CD14-positive monocyte (primary cell): ENCODE results near the gene FBRS. TPM values are rescaled to one million over a fixed set of nuclear protein-coding genes. Genes with fewer than 3 reads are reported as not detected.
"Not testable (repeated sequence)": the region's sequence is repeated elsewhere in the genome, so short reads cannot be mapped to it uniquely, and the experiment has no call there.

Source experiments
- DNase-seq, 3 donors: peaks; one replicate each; pipeline ENCODE4 v3.0.0-alpha.2; 2011 to 2022
- H2AFZ ChIP-seq: 2 replicates; pipeline ENCODE4 v1.6.0; 2012; ENCODE audit warnings: mild to moderate bottlenecking, low read depth, low read length, inconsistent platforms; ENCODE audit not compliant: insufficient read depth, poor library complexity, severe bottlenecking
- H3K27ac ChIP-seq, 2 donors: 1 replicate in 1 of 2; 2 replicates in 1 of 2; pipeline ENCODE4 v1.5.1; 2012 to 2013; ENCODE audit warnings: low read length in 2 of 2, control low read depth in 1 of 2, inconsistent platforms in 1 of 2, low read depth in 1 of 2, mild to moderate bottlenecking in 1 of 2
- H3K27me3 ChIP-seq, 2 donors: one replicate each; pipeline versions ENCODE4 v1.6.0 to v1.6.1; 2011 to 2013; ENCODE audit warnings: low read length in 2 of 2; ENCODE audit not compliant: control insufficient read depth in 2 of 2, insufficient read depth in 2 of 2
- H3K36me3 ChIP-seq, 2 donors: replicated peaks in 1 of 2; 1 replicate in 1 of 2; 2 replicates in 1 of 2; pipeline versions ENCODE4 v1.5.1 to v1.6.1; 2012 to 2013; ENCODE audit warnings: low read length in 2 of 2, control low read depth in 1 of 2, inconsistent platforms in 1 of 2, mild to moderate bottlenecking in 1 of 2; ENCODE audit not compliant: insufficient read depth in 2 of 2, control insufficient read depth in 1 of 2
- H3K4me1 ChIP-seq, 2 donors: 1 replicate in 1 of 2; 2 replicates in 1 of 2; pipeline versions ENCODE4 v1.5.1 to v1.6.1; 2012 to 2013; ENCODE audit warnings: low read length in 2 of 2, control low read depth in 1 of 2, inconsistent platforms in 1 of 2, mild to moderate bottlenecking in 1 of 2, moderate library complexity in 1 of 2; ENCODE audit not compliant: insufficient read depth in 2 of 2, control insufficient read depth in 1 of 2
- H3K4me2 ChIP-seq: replicated peaks from 2 replicates; pipeline ENCODE3; 2012; ENCODE audit warnings: low read length, moderate library complexity, mild to moderate bottlenecking; ENCODE audit not compliant: poor library complexity, severe bottlenecking; ENCODE audit errors: extremely low read depth
- H3K4me3 ChIP-seq, 3 experiments: fragments of 200-600 bp in 1 of 3; sonication (generic) in 1 of 3; replicated peaks in 1 of 3; 1 replicate in 2 of 3; 2 replicates in 1 of 3; pipeline ENCODE4 v1.5.1; 2011 to 2013; ENCODE audit warnings: low read length in 3 of 3, mild to moderate bottlenecking in 3 of 3, control low read depth in 2 of 3, low read depth in 2 of 3, inconsistent platforms in 1 of 3, moderate library complexity in 1 of 3
- H3K79me2 ChIP-seq: 2 replicates; pipeline ENCODE4 v1.6.0; 2012; ENCODE audit warnings: mild to moderate bottlenecking, control low read depth, inconsistent platforms, low read length, moderate library complexity; ENCODE audit not compliant: insufficient read depth
- H3K9ac ChIP-seq: 2 replicates; pipeline ENCODE4 v1.6.0; 2017; ENCODE audit warnings: low read length, mild to moderate bottlenecking; ENCODE audit not compliant: insufficient read depth, poor library complexity, severe bottlenecking
- H3K9me3 ChIP-seq, 2 donors: replicated peaks in 1 of 2; 1 replicate in 1 of 2; 2 replicates in 1 of 2; pipeline versions ENCODE4 v1.5.1 to v1.6.1; 2012 to 2013; ENCODE audit warnings: low read length in 2 of 2, control low read depth in 1 of 2; ENCODE audit not compliant: control insufficient read depth in 1 of 2, insufficient read depth in 1 of 2
- H4K20me1 ChIP-seq: 2 replicates; pipeline ENCODE4 v1.6.0; 2012; ENCODE audit warnings: mild to moderate bottlenecking, low read length, control low read depth, moderate library complexity; ENCODE audit not compliant: insufficient read depth
- H3K27ac Mint-ChIP-seq, 7 donors: one replicate each; pipeline ENCODE4 v1.8.0; 2020; ENCODE audit warnings: mild to moderate bottlenecking in 7 of 7, mixed read lengths in 7 of 7, moderate library complexity in 6 of 7, inconsistent platforms in 2 of 7
- H3K27me3 Mint-ChIP-seq, 3 donors: one replicate each; pipeline ENCODE4 v1.8.0; 2021 to 2022; ENCODE audit warnings: low read depth in 3 of 3, mild to moderate bottlenecking in 3 of 3, mixed read lengths in 3 of 3, moderate library complexity in 3 of 3, inconsistent platforms in 1 of 3
- H3K36me3 Mint-ChIP-seq, 2 donors: one replicate each; pipeline ENCODE4 v1.8.0; 2020; ENCODE audit warnings: mixed read lengths in 2 of 2, inconsistent platforms in 1 of 2, mild to moderate bottlenecking in 1 of 2
- H3K4me1 Mint-ChIP-seq: one replicate; pipeline ENCODE4 v1.8.0; 2020; ENCODE audit warnings: mild to moderate bottlenecking, mixed read lengths
- H3K4me3 Mint-ChIP-seq, 2 donors: one replicate each; pipeline ENCODE4 v1.8.0; 2020; ENCODE audit warnings: mild to moderate bottlenecking in 2 of 2, mixed read lengths in 2 of 2, moderate library complexity in 1 of 2
- H3K9me3 Mint-ChIP-seq, 7 donors: one replicate each; pipeline ENCODE4 v1.8.0; 2020 to 2022; ENCODE audit warnings: mixed read lengths in 7 of 7, mild to moderate bottlenecking in 6 of 7, moderate library complexity in 6 of 7, inconsistent platforms in 2 of 7
- WGBS: methylation state at CpG from one replicate; pipeline ENCODE4 v1.1.5; 2013; ENCODE audit warnings: missing lambda C conversion rate; ENCODE audit not compliant: insufficient coverage; 5-methylcytosine and 5-hydroxymethylcytosine counted together
- intact Hi-C, 2 donors: fragments of 100-400 bp; cut with micrococcal nuclease; formaldehyde crosslinking; loops; one replicate each; pipeline versions ENCODE4 v1.15.0 to v1.15.1; 2023
- polyA plus RNA-seq, 3 donors: library from polyadenylated mRNA; depleted of rRNA in 1 of 3; unstranded in 2 of 3; stranded (reverse) in 1 of 3; fragments of 300-500 nt in 2 of 3; fragments of >200 nt in 1 of 3; fragmentation: Illumina TruSeq in 2 of 3; gene quantifications; 1 replicate in 2 of 3; 2 replicates in 1 of 3; pipeline ENCODE4 v1.2.3, GENCODE V29; 2012 to 2021
- TF ChIP-seq, protein P1 (sequence below): fragments of 200-600 bp; IDR thresholded peaks from one replicate; pipeline ENCODE4 v1.8.0; 2022; ENCODE audit warnings: antibody characterized with exemption, mild to moderate bottlenecking

The FBRS gene
- polyA plus RNA-seq, 3 donors = 1.4 to 44.8 (median 2.1) TPM

DNA sequence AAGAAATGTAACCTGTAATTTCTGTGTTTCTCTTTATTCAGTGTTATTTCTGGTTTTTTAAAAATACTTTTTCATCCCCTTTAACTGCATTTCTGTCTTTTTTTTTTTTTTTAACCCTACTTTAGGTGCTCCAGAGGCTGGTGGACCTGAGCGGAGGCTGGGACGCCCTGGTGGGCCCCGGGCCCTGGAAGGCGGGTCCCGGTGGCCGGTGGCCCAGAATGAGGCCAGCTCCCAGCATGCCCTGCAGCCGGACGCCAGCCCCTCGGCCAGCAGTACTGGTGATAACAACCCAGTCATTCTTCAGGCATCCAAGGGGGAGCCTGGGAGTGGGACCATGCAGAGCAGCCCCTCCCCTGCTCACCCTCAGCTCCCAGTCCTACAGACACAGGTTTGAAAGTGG, 42.3 kb downstream of the FBRS start:
- Histone ChIP-seq H3K27me3 (no peaks in the 10 kb centered on the region), H2AFZ (no peak overlapping the region), H3K4me1 (peaks cover 16 to 28% of the 10 kb centered on the region in 2 donors), H3K4me3 (no peak overlapping the region), H4K20me1 (peaks cover 55% of the 10 kb centered on the region), H3K9ac (no peak overlapping the region), H3K79me2 (peaks cover 57% of the 10 kb centered on the region), H3K4me2 (no peak overlapping the region), H3K36me3 (peaks cover 48 to 52% of the 10 kb centered on the region in 2 donors), H3K27ac (peak overlapping the region in 1 of 2 donors; percentile 36), H3K9me3 (no peaks in the 10 kb centered on the region)
- Mint-ChIP-seq H3K27me3 (no peaks in the 10 kb centered on the region), H3K4me1 (peaks cover 21% of the 10 kb centered on the region), H3K9me3 (peaks cover 0 to 2% (median 0%) of the 10 kb centered on the region in 7 donors), H3K4me3 (no peak overlapping the region), H3K36me3 (peaks cover 39 to 52% of the 10 kb centered on the region in 2 donors), H3K27ac (no peak overlapping the region)
- 95% methylated on average over 6 of the region's 9 CpGs for WGBS
- intact Hi-C loops = loop anchor here in 1 of 2 donors (2.0 to 5.0 kb wide), 2 partner anchors 14 to 47 kb away; partner anchors contain the start of gene PHKG2
- TF ChIP-seq, protein P1, sequence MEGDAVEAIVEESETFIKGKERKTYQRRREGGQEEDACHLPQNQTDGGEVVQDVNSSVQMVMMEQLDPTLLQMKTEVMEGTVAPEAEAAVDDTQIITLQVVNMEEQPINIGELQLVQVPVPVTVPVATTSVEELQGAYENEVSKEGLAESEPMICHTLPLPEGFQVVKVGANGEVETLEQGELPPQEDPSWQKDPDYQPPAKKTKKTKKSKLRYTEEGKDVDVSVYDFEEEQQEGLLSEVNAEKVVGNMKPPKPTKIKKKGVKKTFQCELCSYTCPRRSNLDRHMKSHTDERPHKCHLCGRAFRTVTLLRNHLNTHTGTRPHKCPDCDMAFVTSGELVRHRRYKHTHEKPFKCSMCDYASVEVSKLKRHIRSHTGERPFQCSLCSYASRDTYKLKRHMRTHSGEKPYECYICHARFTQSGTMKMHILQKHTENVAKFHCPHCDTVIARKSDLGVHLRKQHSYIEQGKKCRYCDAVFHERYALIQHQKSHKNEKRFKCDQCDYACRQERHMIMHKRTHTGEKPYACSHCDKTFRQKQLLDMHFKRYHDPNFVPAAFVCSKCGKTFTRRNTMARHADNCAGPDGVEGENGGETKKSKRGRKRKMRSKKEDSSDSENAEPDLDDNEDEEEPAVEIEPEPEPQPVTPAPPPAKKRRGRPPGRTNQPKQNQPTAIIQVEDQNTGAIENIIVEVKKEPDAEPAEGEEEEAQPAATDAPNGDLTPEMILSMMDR = no peak
- DNase-seq = no peak

DNA sequence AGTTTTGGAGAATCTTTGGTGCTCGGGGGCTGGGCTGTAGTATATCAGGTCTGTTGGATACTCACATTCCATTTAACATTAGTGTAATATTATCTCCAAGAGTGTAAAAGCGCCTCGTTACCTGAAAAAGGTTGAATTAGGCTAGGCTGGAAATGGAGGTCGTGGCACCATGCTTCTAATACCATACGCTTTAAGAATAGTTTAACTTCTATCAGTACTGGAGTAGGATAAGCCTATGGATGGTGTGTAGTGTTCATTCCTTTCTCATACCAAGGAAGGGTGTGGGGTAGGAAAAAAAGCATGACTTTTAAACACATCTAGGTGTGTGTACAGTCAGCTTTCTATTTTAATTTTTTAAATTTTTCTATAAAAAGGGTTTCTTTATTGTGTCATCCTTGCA, 42.7 kb downstream of the FBRS start:
- H3K79me2 ChIP-seq = peaks cover 57% of the 10 kb centered on the region
- H3K4me3 ChIP-seq = no peak overlapping the region
- Mint-ChIP-seq H3K9me3 (peaks cover 0 to 2% (median 0%) of the 10 kb centered on the region in 7 donors), H3K4me1 (peaks cover 20% of the 10 kb centered on the region), H3K4me3 (no peak overlapping the region), H3K27me3 (no peaks in the 10 kb centered on the region), H3K36me3 (peaks cover 44 to 57% of the 10 kb centered on the region in 2 donors), H3K27ac (no peak overlapping the region)
- H3K27me3 ChIP-seq = no peaks in the 10 kb centered on the region
- no peak overlapping the region for H3K9ac ChIP-seq
- peaks cover 60% of the 10 kb centered on the region for H4K20me1 ChIP-seq
- H3K4me2 ChIP-seq = no peak overlapping the region
- no peaks in the 10 kb centered on the region for H3K9me3 ChIP-seq
- WGBS = no CpG with 5 or more reads among the region's 5 CpGs
- H3K4me1 ChIP-seq = peaks cover 16 to 28% of the 10 kb centered on the region in 2 donors
- no peak overlapping the region for H2AFZ ChIP-seq
- TF ChIP-seq, protein P1 = no peak
- intact Hi-C loops = loop anchor here in 1 of 2 donors (2.0 to 5.0 kb wide), 2 partner anchors 14 to 46 kb away; partner anchors contain the start of gene PHKG2
- peaks cover 52 to 57% of the 10 kb centered on the region in 2 donors for H3K36me3 ChIP-seq
- DNase-seq = no peak
- H3K27ac ChIP-seq = peak overlapping the region in 1 of 2 donors; percentile 36

DNA sequence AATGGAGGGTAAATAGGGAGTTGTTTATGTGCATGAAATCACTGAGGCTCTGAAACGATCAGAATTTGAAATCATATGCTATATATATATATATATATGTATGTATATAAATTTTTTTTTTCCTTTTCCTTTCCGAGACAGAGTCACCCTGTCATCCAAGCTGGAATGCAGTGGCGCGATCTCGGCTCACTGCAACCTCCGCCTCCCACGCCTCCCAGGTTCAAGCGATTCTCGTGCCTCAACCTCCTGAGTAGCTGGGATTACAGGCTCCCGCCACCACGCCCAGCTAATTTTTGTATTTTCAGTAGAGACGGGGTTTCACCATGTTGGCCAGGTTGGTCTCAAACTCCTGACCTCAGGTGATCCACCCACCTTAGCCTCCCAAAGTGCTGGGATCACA, 44.8 kb downstream of the FBRS start:
- WGBS = no CpG with 5 or more reads among the region's 12 CpGs
- not testable (repeated sequence) for H3K9ac ChIP-seq, H3K9me3 ChIP-seq, DNase-seq, H3K27me3 Mint-ChIP-seq, H3K9me3 Mint-ChIP-seq, H2AFZ ChIP-seq, H3K27ac Mint-ChIP-seq, H3K4me3 Mint-ChIP-seq, H3K4me3 ChIP-seq, H3K27me3 ChIP-seq, H3K4me2 ChIP-seq, H3K27ac ChIP-seq
- Mint-ChIP-seq H3K4me1 (peaks cover 13% of the 10 kb centered on the region), H3K36me3 (peaks cover 62 to 77% of the 10 kb centered on the region in 2 donors)
- Histone ChIP-seq H3K4me1 (peaks cover 10 to 19% of the 10 kb centered on the region in 2 donors), H4K20me1 (peaks cover 80% of the 10 kb centered on the region), H3K79me2 (peaks cover 73% of the 10 kb centered on the region), H3K36me3 (peaks cover 73 to 78% of the 10 kb centered on the region in 2 donors)
- intact Hi-C loops = loop anchor here in 1 of 2 donors (5.0 kb wide), 1 partner anchor 44 kb away; the partner anchor contains the start of gene PHKG2
